H9 (cell line): Measurements from ENCODE around the gene DDX24. TPM values are rescaled to one million over a fixed set of nuclear protein-coding genes. Genes with fewer than 3 reads are reported as not detected.

Experiments used
- DNase-seq: peaks from one replicate; pipeline ENCODE4 v3.0.0-alpha.2; 2017
- H2AFZ ChIP-seq: one replicate; pipeline ENCODE4 v1.6.1; 2013; ENCODE audit warnings: mild to moderate bottlenecking, low read length, control low read depth, moderate library complexity
- H2AK5ac ChIP-seq: 2 replicates; pipeline ENCODE4 v1.6.1; 2013; ENCODE audit warnings: low read length, control low read depth, mixed read lengths; ENCODE audit not compliant: insufficient read length
- H2BK120ac ChIP-seq: one replicate; pipeline ENCODE4 v1.6.1; 2013; ENCODE audit warnings: low read depth, mild to moderate bottlenecking, low read length, control low read depth, inconsistent platforms; ENCODE audit not compliant: poor library complexity, severe bottlenecking
- H2BK12ac ChIP-seq: 2 replicates; pipeline ENCODE4 v1.6.1; 2013; ENCODE audit warnings: low read length, control low read depth, mixed read lengths, low read depth; ENCODE audit not compliant: insufficient read length
- H2BK15ac ChIP-seq: 2 replicates; pipeline ENCODE4 v1.6.1; 2013; ENCODE audit warnings: low read depth, low read length, control low read depth
- H2BK20ac ChIP-seq: one replicate; pipeline ENCODE4 v1.6.1; 2013; ENCODE audit warnings: low read depth, mild to moderate bottlenecking, low read length, control low read depth, inconsistent platforms; ENCODE audit not compliant: poor library complexity, severe bottlenecking
- H2BK5ac ChIP-seq: 2 replicates; pipeline ENCODE4 v1.6.1; 2013; ENCODE audit warnings: low read length, control low read depth, mixed read lengths; ENCODE audit not compliant: insufficient read length
- H3K14ac ChIP-seq: 2 replicates; pipeline ENCODE4 v1.6.1; 2013; ENCODE audit warnings: low read length, control low read depth; ENCODE audit not compliant: insufficient read depth
- H3K18ac ChIP-seq: 2 replicates; pipeline ENCODE4 v1.6.1; 2013; ENCODE audit warnings: low read depth, mild to moderate bottlenecking, mixed read lengths, low read length, control low read depth; ENCODE audit not compliant: insufficient read length
- H3K23ac ChIP-seq: 2 replicates; pipeline ENCODE4 v1.6.1; 2013; ENCODE audit warnings: low read length, control low read depth, mixed read lengths, low read depth; ENCODE audit not compliant: insufficient read length
- H3K23me2 ChIP-seq: 2 replicates; pipeline ENCODE4 v1.6.1; 2013; ENCODE audit warnings: low read depth, mild to moderate bottlenecking, mixed read lengths, low read length, control low read depth; ENCODE audit not compliant: insufficient read length, poor library complexity, severe bottlenecking
- H3K27ac ChIP-seq: 2 replicates; pipeline ENCODE4 v1.5.1; 2013; ENCODE audit warnings: low read length, control low read depth, mixed read lengths, low read depth; ENCODE audit not compliant: insufficient read length
- H3K27me3 ChIP-seq: 2 replicates; pipeline ENCODE4 v1.6.1; 2013; ENCODE audit warnings: low read length, control low read depth, inconsistent platforms; ENCODE audit not compliant: insufficient read depth
- H3K4ac ChIP-seq: 2 replicates; pipeline ENCODE4 v1.6.1; 2013; ENCODE audit warnings: low read depth, mild to moderate bottlenecking, control low read depth, inconsistent platforms, low read length, moderate library complexity
- H3K4me1 ChIP-seq: 2 replicates; pipeline ENCODE4 v1.6.1; 2013; ENCODE audit warnings: low read length, control low read depth, inconsistent platforms; ENCODE audit not compliant: insufficient read depth
- H3K4me2 ChIP-seq: 2 replicates; pipeline ENCODE4 v1.6.1; 2013; ENCODE audit warnings: low read length, control low read depth, mixed read lengths; ENCODE audit not compliant: insufficient read length, insufficient read depth
- H3K56ac ChIP-seq: 2 replicates; pipeline ENCODE4 v1.6.1; 2013; ENCODE audit warnings: low read depth, mild to moderate bottlenecking, mixed read lengths, low read length, control low read depth; ENCODE audit not compliant: insufficient read length
- H3K79me1 ChIP-seq: 2 replicates; pipeline ENCODE4 v1.6.1; 2013; ENCODE audit warnings: low read depth, mild to moderate bottlenecking, moderate library complexity, low read length, control low read depth, inconsistent platforms; ENCODE audit not compliant: insufficient read depth, poor library complexity, severe bottlenecking
- H3K79me2 ChIP-seq: 2 replicates; pipeline ENCODE4 v1.6.1; 2013; ENCODE audit warnings: low read length, control low read depth, inconsistent platforms; ENCODE audit not compliant: insufficient read depth
- H3K9ac ChIP-seq: 2 replicates; pipeline ENCODE4 v1.6.1; 2013; ENCODE audit warnings: low read length, control low read depth, mixed read lengths; ENCODE audit not compliant: insufficient read length; ENCODE audit errors: extremely low read depth
- H3K9me3 ChIP-seq: one replicate; pipeline ENCODE4 v1.6.1; 2013; ENCODE audit warnings: low read depth, low read length, inconsistent platforms; ENCODE audit not compliant: control insufficient read depth
- H3T11ph ChIP-seq: one replicate; pipeline ENCODE4 v1.6.1; 2013; ENCODE audit warnings: mild to moderate bottlenecking, low read length, control low read depth, inconsistent platforms
- H4K20me1 ChIP-seq: one replicate; pipeline ENCODE4 v1.6.1; 2013; ENCODE audit not compliant: control insufficient read depth, insufficient read length, insufficient read depth
- H4K5ac ChIP-seq: 2 replicates; pipeline ENCODE4 v1.6.1; 2013; ENCODE audit warnings: low read depth, mild to moderate bottlenecking, mixed read lengths, low read length, control low read depth; ENCODE audit not compliant: insufficient read length
- H4K8ac ChIP-seq: replicated peaks from 2 replicates; pipeline ENCODE4 v1.6.1; 2013; ENCODE audit warnings: low read length, control low read depth, mixed read lengths, low read depth; ENCODE audit not compliant: insufficient read length
- H4K91ac ChIP-seq: 2 replicates; pipeline ENCODE4 v1.6.1; 2013; ENCODE audit warnings: low read depth, mild to moderate bottlenecking, moderate library complexity, mixed read lengths, low read length, control low read depth; ENCODE audit not compliant: insufficient read length
- H3K27ac Mint-ChIP-seq, 3 experiments: 2 replicates in 2 of 3; 3 replicates in 1 of 3; pipeline ENCODE4 v1.8.0; 2020 to 2021; ENCODE audit warnings: mixed read lengths in 3 of 3, mild to moderate bottlenecking in 1 of 3, moderate library complexity in 1 of 3
- H3K27me3 Mint-ChIP-seq: 2 replicates; pipeline ENCODE4 v1.8.0; 2021; ENCODE audit warnings: low read depth, mild to moderate bottlenecking, moderate library complexity, mixed read lengths
- H3K36me3 Mint-ChIP-seq, 3 experiments: 2 replicates in 2 of 3; 3 replicates in 1 of 3; pipeline ENCODE4 v1.8.0; 2020 to 2021; ENCODE audit warnings: low read depth in 3 of 3, mixed read lengths in 3 of 3; ENCODE audit not compliant: insufficient read depth in 1 of 3
- H3K4me1 Mint-ChIP-seq, 2 experiments: 2 replicates each; pipeline ENCODE4 v1.8.0; 2020; ENCODE audit warnings: mixed read lengths in 2 of 2
- H3K4me3 Mint-ChIP-seq, 2 experiments: 2 replicates in 1 of 2; 3 replicates in 1 of 2; pipeline ENCODE4 v1.8.0; 2020 to 2021; ENCODE audit warnings: mild to moderate bottlenecking in 2 of 2, mixed read lengths in 2 of 2, moderate library complexity in 1 of 2
- H3K9me3 Mint-ChIP-seq, 2 experiments: 2 replicates in 1 of 2; 3 replicates in 1 of 2; pipeline ENCODE4 v1.8.0; 2020; ENCODE audit warnings: mild to moderate bottlenecking in 2 of 2, mixed read lengths in 2 of 2, moderate library complexity in 1 of 2
- CTCF ChIP-seq: fragments of 200-600 bp; sonication (generic); conservative IDR thresholded peaks from 3 replicates; pipeline ENCODE4 v1.8.0; 2021; ENCODE audit warnings: antibody characterized with exemption, mild to moderate bottlenecking
- WGBS: extraction: QIAGEN DNeasy Blood & Tissue Kit; methylation state at CpG from one replicate; pipeline ENCODE4 v1.1.7; 2013; ENCODE audit warnings: missing lambda C conversion rate, low lambda C conversion rate, mixed read lengths; ENCODE audit not compliant: insufficient read length; ENCODE audit errors: extremely low coverage; 5-methylcytosine and 5-hydroxymethylcytosine counted together
- total RNA-seq: library from RNA; stranded (reverse); gene quantifications from 2 replicates; pipeline ENCODE4 v1.2.1, GENCODE V29; 2021

Gene DDX24
- total RNA-seq, 1 experiment from 2014 or later: 172 TPM

DNA sequence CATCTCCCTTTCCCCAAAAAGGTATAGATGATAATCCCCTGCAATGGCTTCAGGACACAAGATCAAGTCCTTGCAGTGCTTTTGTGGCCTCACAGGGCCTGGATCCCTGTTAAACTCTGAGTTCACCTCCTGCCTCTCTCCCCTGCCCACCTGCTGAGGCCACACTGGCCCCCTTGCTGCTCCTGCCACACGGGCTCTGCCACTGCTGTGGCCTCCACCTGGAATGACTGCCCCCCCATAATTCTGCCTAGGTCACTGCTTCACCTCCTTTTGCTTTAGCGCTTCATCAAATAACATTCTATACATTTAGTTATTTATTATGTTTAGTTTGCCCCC, 28.9 kb upstream of the DDX24 start:
- Mint-ChIP-seq H3K36me3 (no peaks in the 10 kb centered on the region; a peak in 1 of 7 replicates), H3K27me3 (no peaks in the 10 kb centered on the region), H3K27ac (peak overlapping the region in 1 of 3 experiments; percentile 52; a peak in 1 of 7 replicates), H3K4me3 (0 out of 5 replicates have a peak overlapping the region, but pooled peaks of 1 of the 2 experiments have one; percentile 9), H3K4me1 (peaks cover 16 to 20% of the 10 kb centered on the region in 2 experiments), H3K9me3 (no peaks in the 10 kb centered on the region)
- Histone ChIP-seq H3K4me1 (no peaks in the 10 kb centered on the region), H3K23me2 (no peaks in the 10 kb centered on the region), H3K9me3 (no peaks in the 10 kb centered on the region), H3K79me1 (no peaks in the 10 kb centered on the region), H4K8ac (no peak overlapping the region), H2AFZ (no peak overlapping the region), H3K4ac (no peak overlapping the region), H4K20me1 (no peaks in the 10 kb centered on the region), H2BK15ac (no peak overlapping the region), H4K91ac (no peak overlapping the region), H2BK5ac (no peak overlapping the region), H3T11ph (no peak overlapping the region), H3K14ac (no peak overlapping the region), H2BK120ac (no peak overlapping the region), H3K23ac (no peak overlapping the region), H3K18ac (no peak overlapping the region), H3K27me3 (no peaks in the 10 kb centered on the region), H3K56ac (no peak overlapping the region), H3K27ac (no peak overlapping the region), H3K4me2 (no peak overlapping the region), H4K5ac (no peak overlapping the region), H2BK20ac (no peak overlapping the region), H3K79me2 (no peaks in the 10 kb centered on the region), H3K9ac (no peak overlapping the region), H2AK5ac (no peak overlapping the region), H2BK12ac (no peak overlapping the region)
- TF ChIP-seq CTCF: no peak
- WGBS: no CpG with 5 or more reads among the region's 2 CpGs
- peak; percentile 17 for DNase-seq
